ENCODE results near the gene NCS1.

The NCS1 gene

GRCh38 chr9:130176760-130177159 lies 4.6 kb downstream of the NCS1 start:
- DNase-seq (ENCODE audit: low read depth) = no peak

- no peak for DNase-seq (ENCODE audit: low read depth)
Measured at GRCh38 chr9:130177898-130178805, 5.9 kb downstream of the NCS1 start.

- no peak for DNase-seq (ENCODE audit: low read depth)
Measured at GRCh38 chr9:130179331-130179907, 7.2 kb downstream of the NCS1 start.

- no peak for DNase-seq (ENCODE audit: low read depth)
Measured at GRCh38 chr9:130180516-130180915, 8.3 kb downstream of the NCS1 start.

- DNase-seq (ENCODE audit: low read depth) = no peak
Measured at GRCh38 chr9:130181678-130182380, 9.6 kb downstream of the NCS1 start.

- DNase-seq (ENCODE audit: low read depth) = no peak
Measured at GRCh38 chr9:130182381-130182909, 10.2 kb downstream of the NCS1 start.

- DNase-seq (ENCODE audit: low read depth) = peak; percentile 67
Measured at GRCh38 chr9:130183133-130183762, 11.0 kb downstream of the NCS1 start.

GRCh38 chr9:130185017-130185416 lies 12.8 kb downstream of the NCS1 start:
- DNase-seq (ENCODE audit: low read depth) = no peak

GRCh38 chr9:130185490-130186031 lies 13.4 kb downstream of the NCS1 start:
- DNase-seq (ENCODE audit: low read depth) = no peak

GRCh38 chr9:130186051-130186450 lies 13.8 kb downstream of the NCS1 start:
- DNase-seq (ENCODE audit: low read depth) = no peak

- DNase-seq (ENCODE audit: low read depth) = peak; percentile 31
Measured at GRCh38 chr9:130186839-130187522, 14.8 kb downstream of the NCS1 start.

- no peak for DNase-seq (ENCODE audit: low read depth)
Measured at GRCh38 chr9:130187523-130187846, 15.3 kb downstream of the NCS1 start.

GRCh38 chr9:130188860-130189481 lies 16.8 kb downstream of the NCS1 start:
- no peak for DNase-seq (ENCODE audit: low read depth)

- DNase-seq (ENCODE audit: low read depth) = peak; percentile 81
Measured at GRCh38 chr9:130189840-130190239, 17.6 kb downstream of the NCS1 start.

GRCh38 chr9:130191068-130191748 lies 19.0 kb downstream of the NCS1 start:
- DNase-seq (ENCODE audit: low read depth) = no peak

GRCh38 chr9:130191749-130192120 lies 19.5 kb downstream of the NCS1 start:
- no peak for DNase-seq (ENCODE audit: low read depth)

- no peak for DNase-seq (ENCODE audit: low read depth)
Measured at GRCh38 chr9:130192382-130192999, 20.3 kb downstream of the NCS1 start.

GRCh38 chr9:130193103-130193502 lies 20.9 kb downstream of the NCS1 start:
- DNase-seq (ENCODE audit: low read depth) = no peak

GRCh38 chr9:130193531-130194377 lies 21.6 kb downstream of the NCS1 start:
- no peak for DNase-seq (ENCODE audit: low read depth)

Measured in iris pigment epithelial cell (primary cell).